H1 (cell line): ENCODE results near the gene UNC50. TPM values are rescaled to one million over a fixed set of nuclear protein-coding genes. Genes with fewer than 3 reads are reported as not detected.

ENCODE experiments used
- CTCF ChIA-PET: fragments of 300-600 bp; sonication (Branson Sonifier 250); formaldehyde crosslinking; loops from one replicate; lab custom pipeline; 2021; ENCODE audit not compliant: partially characterized antibody; lab: Charles Lee
- POLR2A ChIA-PET: fragments of 300-600 bp; sonication (Branson Sonifier 250); formaldehyde crosslinking; loops from one replicate; lab custom pipeline; 2021; ENCODE audit warnings: inconsistent platforms; ENCODE audit not compliant: partially characterized antibody; lab: Charles Lee
- DNase-seq, 2 experiments: peaks; one replicate each; pipeline versions ENCODE4 v3.0.0 to v3.0.0-alpha.2; 2010 to 2022; ENCODE audit warnings: low spot score in 2 of 2, low read depth in 1 of 2, mixed read lengths in 1 of 2
- FAIRE-seq: peaks from 2 replicates; lab custom pipeline; 2011; peaks lifted over from hg19 to GRCh38; lab: Jason Lieb, UNC
- H2AFZ ChIP-seq: 2 replicates; pipeline ENCODE4 v1.8.1; 2012; ENCODE audit warnings: low read length, inconsistent platforms
- H2AK5ac ChIP-seq: 2 replicates; pipeline ENCODE4 v1.6.1; 2013; ENCODE audit warnings: low read depth, low read length
- H2BK120ac ChIP-seq: replicated peaks from 2 replicates; pipeline ENCODE3; 2013; ENCODE audit warnings: low read depth, low read length, inconsistent platforms
- H2BK12ac ChIP-seq: 2 replicates; pipeline ENCODE4 v1.6.1; 2013; ENCODE audit warnings: low read depth, low read length
- H2BK15ac ChIP-seq: 2 replicates; pipeline ENCODE4 v1.6.1; 2013; ENCODE audit warnings: low read length
- H2BK20ac ChIP-seq: 2 replicates; pipeline ENCODE4 v1.6.1; 2013; ENCODE audit warnings: low read length
- H2BK5ac ChIP-seq: 2 replicates; pipeline ENCODE4 v1.6.1; 2013; ENCODE audit warnings: low read depth, low read length
- H3K14ac ChIP-seq: 2 replicates; pipeline ENCODE4 v1.6.1; 2013; ENCODE audit warnings: inconsistent platforms; ENCODE audit not compliant: insufficient read length
- H3K18ac ChIP-seq: 2 replicates; pipeline ENCODE4 v1.6.1; 2013; ENCODE audit warnings: low read length; ENCODE audit errors: extremely low read depth
- H3K23ac ChIP-seq: 2 replicates; pipeline ENCODE4 v1.6.1; 2013; ENCODE audit warnings: inconsistent platforms; ENCODE audit not compliant: insufficient read length
- H3K23me2 ChIP-seq: 2 replicates; pipeline ENCODE4 v1.6.1; 2013; ENCODE audit warnings: low read depth, low read length
- H3K27ac ChIP-seq: 2 replicates; pipeline ENCODE4 v1.6.1; 2011; ENCODE audit warnings: low read depth, low read length, inconsistent platforms
- H3K27me3 ChIP-seq, 4 experiments: replicated peaks in 1 of 4; 1 replicate in 1 of 4; 2 replicates in 3 of 4; pipeline versions ENCODE4 v1.6.1 to v1.8.1; 2011 to 2013; ENCODE audit warnings: low read length in 3 of 4, mild to moderate bottlenecking in 3 of 4, inconsistent platforms in 2 of 4, mixed read lengths in 2 of 4, moderate library complexity in 1 of 4; ENCODE audit not compliant: control insufficient read depth in 3 of 4, insufficient read depth in 3 of 4; ENCODE audit errors: extremely low read depth in 1 of 4
- H3K36me3 ChIP-seq, 4 experiments: 2 replicates each; pipeline versions ENCODE4 v1.6.1 to v1.8.1; 2011 to 2013; ENCODE audit warnings: mild to moderate bottlenecking in 4 of 4, low read length in 3 of 4, moderate library complexity in 2 of 4, control low read depth in 1 of 4, inconsistent platforms in 1 of 4; ENCODE audit not compliant: insufficient read depth in 4 of 4, control insufficient read depth in 2 of 4
- H3K4ac ChIP-seq: replicated peaks from 2 replicates; pipeline ENCODE3; 2013; ENCODE audit warnings: low read length, low read depth, mixed read lengths, inconsistent platforms; ENCODE audit not compliant: insufficient read length
- H3K4me1 ChIP-seq, 4 experiments: replicated peaks in 1 of 4; 1 replicate in 1 of 4; 2 replicates in 3 of 4; pipeline versions ENCODE4 v1.6.1 to v1.8.1; 2011 to 2013; ENCODE audit warnings: low read length in 3 of 4, inconsistent platforms in 2 of 4, mixed read lengths in 1 of 4; ENCODE audit not compliant: insufficient read depth in 4 of 4, control insufficient read depth in 3 of 4
- H3K4me2 ChIP-seq, 2 experiments: 2 replicates each; pipeline versions ENCODE4 v1.6.1 to v1.8.1; 2011 to 2013; ENCODE audit warnings: low read depth in 2 of 2, low read length in 2 of 2, control low read depth in 1 of 2, inconsistent platforms in 1 of 2, mild to moderate bottlenecking in 1 of 2; ENCODE audit not compliant: insufficient read depth in 1 of 2
- H3K4me3 ChIP-seq, 4 experiments: fragments of 200-600, 300-600 bp in 1 of 4; sonication (generic), shearing (Covaris generic), sonication (Bioruptor Twin) in 1 of 4; 2 replicates each; pipeline versions ENCODE4 v1.5.1 to v1.8.1; 2011 to 2016; ENCODE audit warnings: low read length in 4 of 4, low read depth in 3 of 4, control low read depth in 2 of 4, inconsistent platforms in 2 of 4, mild to moderate bottlenecking in 2 of 4, mixed read lengths in 1 of 4, moderate library complexity in 1 of 4; ENCODE audit not compliant: insufficient read depth in 2 of 4; ENCODE audit errors: extremely low read depth in 1 of 4
- H3K56ac ChIP-seq: replicated peaks from 2 replicates; pipeline ENCODE3; 2013; ENCODE audit warnings: low read depth, mild to moderate bottlenecking, mixed read lengths, low read length, inconsistent platforms; ENCODE audit not compliant: insufficient read length
- H3K79me1 ChIP-seq: 2 replicates; pipeline ENCODE4 v1.6.1; 2013; ENCODE audit warnings: low read depth, low read length, control low read depth
- H3K79me2 ChIP-seq, 2 experiments: 2 replicates each; pipeline versions ENCODE4 v1.6.1 to v1.8.1; 2012 to 2013; ENCODE audit warnings: low read length in 2 of 2, mild to moderate bottlenecking in 2 of 2, inconsistent platforms in 1 of 2; ENCODE audit not compliant: insufficient read depth in 2 of 2, control insufficient read depth in 1 of 2
- H3K9ac ChIP-seq, 4 experiments: replicated peaks in 1 of 4; 1 replicate in 1 of 4; 2 replicates in 3 of 4; pipeline versions ENCODE4 v1.6.1 to v1.8.1; 2011 to 2013; ENCODE audit warnings: low read depth in 3 of 4, low read length in 3 of 4, control low read depth in 2 of 4, mild to moderate bottlenecking in 2 of 4, moderate library complexity in 2 of 4, inconsistent platforms in 1 of 4; ENCODE audit errors: extremely low read depth in 1 of 4
- H3K9me3 ChIP-seq, 2 experiments: 2 replicates each; pipeline versions ENCODE4 v1.6.1 to v1.8.1; 2012 to 2013; ENCODE audit warnings: mild to moderate bottlenecking in 2 of 2, moderate library complexity in 2 of 2, control low read depth in 1 of 2, inconsistent platforms in 1 of 2, low read depth in 1 of 2, low read length in 1 of 2, mixed read lengths in 1 of 2; ENCODE audit not compliant: insufficient read depth in 2 of 2
- H4K20me1 ChIP-seq, 2 experiments: replicated peaks in 1 of 2; 2 replicates each; pipeline versions ENCODE3 to v1.8.1; 2011 to 2013; ENCODE audit warnings: inconsistent platforms in 2 of 2, low read length in 2 of 2, mild to moderate bottlenecking in 1 of 2; ENCODE audit not compliant: insufficient read depth in 2 of 2, control insufficient read depth in 1 of 2
- H4K5ac ChIP-seq: 2 replicates; pipeline ENCODE4 v1.6.1; 2013; ENCODE audit warnings: low read length, low read depth, mixed read lengths, inconsistent platforms; ENCODE audit not compliant: insufficient read length
- H4K8ac ChIP-seq: 2 replicates; pipeline ENCODE4 v1.8.0; 2013; ENCODE audit warnings: mild to moderate bottlenecking, moderate library complexity, low read length, inconsistent platforms; ENCODE audit not compliant: insufficient read depth; ENCODE audit errors: extremely low read depth
- H4K91ac ChIP-seq: replicated peaks from 2 replicates; pipeline ENCODE3; 2013; ENCODE audit warnings: low read length, mixed read lengths, inconsistent platforms; ENCODE audit not compliant: insufficient read length
- CHD2 ChIP-seq: IDR thresholded peaks from 2 replicates; pipeline ENCODE4 v1.6.1; 2012; ENCODE audit warnings: low read length, improper control_type of control experiment
- JUN ChIP-seq: IDR thresholded peaks from 2 replicates; pipeline ENCODE4 v1.6.1; 2011; ENCODE audit warnings: low read depth, mild to moderate bottlenecking, improper control_type of control experiment, low read length
- SIX5 ChIP-seq: IDR thresholded peaks from 2 replicates; pipeline ENCODE4 v1.6.1; 2011; ENCODE audit warnings: mild to moderate bottlenecking, low read depth, low read length
- WGBS, 2 experiments: shearing (Covaris generic) in 1 of 2; methylation state at CpG; one replicate each; pipeline versions ENCODE4 v1.1.6 to v1.1.7; 2013 to 2015; ENCODE audit warnings: low lambda C conversion rate in 2 of 2, mixed read lengths in 2 of 2, inconsistent platforms in 1 of 2, low coverage in 1 of 2, missing lambda C conversion rate in 1 of 2; ENCODE audit not compliant: insufficient replicate concordance in 2 of 2, insufficient coverage in 1 of 2, insufficient read length in 1 of 2; ENCODE audit errors: extremely low coverage in 1 of 2, missing lambda C conversion rate in 1 of 2; 5-methylcytosine and 5-hydroxymethylcytosine counted together
- polyA plus RNA-seq, 7 experiments: library from polyadenylated mRNA; depleted of rRNA in 3 of 7; stranded (reverse) in 5 of 7; unstranded in 2 of 7; fragments of >200 nt in 5 of 7; fragments of 200-250 nt in 2 of 7; gene quantifications; 1 replicate in 5 of 7; 2 replicates in 1 of 7; 4 replicates in 1 of 7; pipeline versions ENCODE4 v1.2.1 to v1.2.3, GENCODE V29; 2011 to 2013; ENCODE audit warnings: missing spikeins in 2 of 7, mixed read lengths in 2 of 7
- total RNA-seq: library from RNA; stranded (reverse); fragmentation: NEBNext Ultra II Directional; extraction: Animal tissue kit (Norgen Biotek cat#: 25700); gene quantifications from 2 replicates; pipeline ENCODE4 v1.2.1, GENCODE V29; 2021

Gene UNC50
- total and polyA plus RNA-seq, 2 of the 8 experiments (the other 6 are each of a cell fraction or from before 2014, with no cell fraction given): 33.4 to 58.5 TPM

DNA sequence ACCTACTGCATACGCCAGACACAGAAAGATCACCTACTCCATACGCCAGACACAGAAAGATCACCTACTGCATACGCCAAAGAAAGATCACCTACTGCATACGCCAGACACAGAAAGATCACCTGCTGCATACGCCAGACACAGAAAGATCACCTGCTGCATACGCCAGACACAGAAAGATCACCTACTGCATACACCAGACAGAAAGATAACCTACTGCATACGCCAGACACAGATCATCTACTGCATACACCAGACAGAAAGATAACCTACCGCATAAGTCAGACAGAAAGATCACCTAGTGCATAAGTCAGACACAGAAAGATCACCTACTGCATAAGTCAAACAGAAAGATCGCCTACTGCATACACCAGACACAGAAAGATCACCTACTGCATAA is 25.9 kb upstream of the UNC50 start:
- H2BK12ac ChIP-seq: no peak overlapping the region
- no peak overlapping the region for H3K14ac ChIP-seq
- CTCF ChIA-PET: interaction anchor here (1.2 kb wide), 1 partner anchor 9 kb away, joined by 3 read pairs; no protein-coding TSS in a partner anchor
- no peaks in the 10 kb centered on the region for H3K27me3 ChIP-seq
- H4K91ac ChIP-seq: no peak overlapping the region
- no peak overlapping the region for H3K27ac ChIP-seq
- H2AFZ ChIP-seq: no peak overlapping the region
- no peak overlapping the region for H3K23ac ChIP-seq
- H3K9ac ChIP-seq: no peak overlapping the region
- H2BK20ac ChIP-seq: no peak overlapping the region
- no peak overlapping the region for H3K4me2 ChIP-seq
- no peak overlapping the region for H3K4me3 ChIP-seq
- peaks cover 2 to 4% of the 10 kb centered on the region in 2 experiments for H4K20me1 ChIP-seq
- H4K8ac ChIP-seq: no peak overlapping the region
- DNase-seq (peak in 1 of 2 experiments; percentile 14), FAIRE-seq (no peak)
- no peaks in the 10 kb centered on the region for H3K4me1 ChIP-seq
- H4K5ac ChIP-seq: no peak overlapping the region
- no peak overlapping the region for H3K18ac ChIP-seq
- H3K23me2 ChIP-seq: no peaks in the 10 kb centered on the region
- POLR2A ChIA-PET: no interaction called here
- H2BK5ac ChIP-seq: no peak overlapping the region
- no peak overlapping the region for H2AK5ac ChIP-seq
- H3K36me3 ChIP-seq: peaks cover 0 to 19% (median 9%) of the 10 kb centered on the region in 4 experiments; a peak in 7 of 8 replicates
- H3K79me1 ChIP-seq: no peaks in the 10 kb centered on the region
- WGBS, 2 experiments: 92% methylated on average over 9 of the region's 9 CpGs; no CpG with 5 or more reads in 1 of the 2 experiments
- H2BK120ac ChIP-seq: no peak overlapping the region
- no peaks in the 10 kb centered on the region for H3K79me2 ChIP-seq
- TF ChIP-seq SIX5: no peak
- no peak for TF ChIP-seq JUN
- no peak for TF ChIP-seq CHD2
- no peak overlapping the region for H3K4ac ChIP-seq
- H2BK15ac ChIP-seq: no peak overlapping the region
- H3K56ac ChIP-seq: no peak overlapping the region
- H3K9me3 ChIP-seq: no peaks in the 10 kb centered on the region
